GM18502 (cell line): ENCODE results near the gene KCNH4.
A peak's percentile ranks its signal among the peaks of the same experiment; 100 is the strongest.
"Not testable (repeated sequence)": the region's sequence is repeated elsewhere in the genome, so short reads cannot be mapped to it uniquely, and the experiment has no call there.

Experiments used
- ATAC-seq: cut with Tn5 transposase; IDR thresholded peaks from one replicate; pipeline ENCODE4 v1.9.1; 2021; ENCODE audit warnings: mild to moderate bottlenecking; ENCODE audit not compliant: unreplicated experiment, poor library complexity

KCNH4 gene

DNA sequence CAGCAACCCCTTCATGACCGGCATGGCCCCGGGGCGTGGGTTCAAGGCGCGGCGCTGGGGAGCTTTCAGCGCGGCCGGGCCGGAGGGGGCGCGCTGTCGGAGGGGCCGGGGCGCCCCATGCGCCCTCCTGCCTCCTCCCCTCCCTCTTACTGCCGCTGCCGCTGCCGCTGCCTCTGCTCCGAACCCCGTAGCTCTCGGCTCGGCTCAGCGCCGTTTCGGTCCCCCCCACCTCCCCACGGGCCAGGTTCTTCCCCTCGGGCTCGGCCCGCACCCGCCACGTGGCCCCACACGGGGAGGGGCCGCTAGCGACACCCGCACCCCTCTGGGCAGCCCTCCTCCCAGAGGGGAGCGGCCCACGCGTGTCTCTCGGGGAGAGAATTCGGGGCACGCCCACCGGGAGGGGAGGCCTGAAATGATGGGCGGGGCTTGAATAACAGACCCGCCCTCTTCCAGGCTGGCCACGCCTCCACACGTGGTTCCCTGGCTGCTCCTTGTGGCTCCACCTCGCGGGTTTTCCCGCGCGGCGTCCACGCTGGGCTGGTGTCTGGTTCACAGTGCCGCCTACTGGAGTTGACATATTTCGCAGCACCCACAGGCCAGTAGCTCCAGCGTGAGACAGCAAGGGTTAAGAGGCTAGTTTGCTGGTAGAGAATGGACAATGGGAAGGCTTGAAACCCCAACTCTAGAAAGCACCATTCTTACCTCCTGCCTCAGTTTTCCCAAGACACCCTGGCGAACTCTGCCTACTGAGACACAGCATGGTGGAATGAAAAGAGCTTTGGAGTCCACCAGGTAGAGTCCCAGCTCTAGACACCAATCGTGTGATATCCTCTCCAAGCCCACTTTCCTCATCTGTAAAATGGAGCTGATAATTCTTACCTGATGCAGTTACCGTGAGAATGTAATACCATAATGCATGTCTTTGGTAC is at the start of gene KCNH4:
TSS of gene KCNH4 (minus strand) at position 221 of the 929 bp plus-strand sequence. CDS start at position 24, 197 bp downstream.
- ATAC-seq: peak; percentile 43

DNA sequence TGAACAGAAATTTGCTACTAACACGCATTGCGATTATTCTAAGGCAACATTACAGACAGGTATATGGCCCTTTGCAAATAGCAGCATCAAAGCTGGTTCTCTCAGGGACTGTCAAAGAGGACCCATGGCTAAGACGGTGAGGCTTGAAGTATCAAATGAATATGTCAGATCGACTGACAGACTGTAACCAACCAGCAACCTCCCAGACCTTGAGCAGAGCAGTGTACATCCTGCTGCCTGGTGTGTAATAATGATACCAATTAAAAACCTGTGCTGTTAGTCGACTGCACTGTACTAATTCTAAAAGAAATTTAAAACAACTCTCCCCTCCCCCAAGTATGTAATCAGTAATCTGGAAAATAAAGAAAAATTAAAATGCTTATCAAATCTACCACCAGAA is 49.3 kb upstream of the KCNH4 start:
- no peak for ATAC-seq

DNA sequence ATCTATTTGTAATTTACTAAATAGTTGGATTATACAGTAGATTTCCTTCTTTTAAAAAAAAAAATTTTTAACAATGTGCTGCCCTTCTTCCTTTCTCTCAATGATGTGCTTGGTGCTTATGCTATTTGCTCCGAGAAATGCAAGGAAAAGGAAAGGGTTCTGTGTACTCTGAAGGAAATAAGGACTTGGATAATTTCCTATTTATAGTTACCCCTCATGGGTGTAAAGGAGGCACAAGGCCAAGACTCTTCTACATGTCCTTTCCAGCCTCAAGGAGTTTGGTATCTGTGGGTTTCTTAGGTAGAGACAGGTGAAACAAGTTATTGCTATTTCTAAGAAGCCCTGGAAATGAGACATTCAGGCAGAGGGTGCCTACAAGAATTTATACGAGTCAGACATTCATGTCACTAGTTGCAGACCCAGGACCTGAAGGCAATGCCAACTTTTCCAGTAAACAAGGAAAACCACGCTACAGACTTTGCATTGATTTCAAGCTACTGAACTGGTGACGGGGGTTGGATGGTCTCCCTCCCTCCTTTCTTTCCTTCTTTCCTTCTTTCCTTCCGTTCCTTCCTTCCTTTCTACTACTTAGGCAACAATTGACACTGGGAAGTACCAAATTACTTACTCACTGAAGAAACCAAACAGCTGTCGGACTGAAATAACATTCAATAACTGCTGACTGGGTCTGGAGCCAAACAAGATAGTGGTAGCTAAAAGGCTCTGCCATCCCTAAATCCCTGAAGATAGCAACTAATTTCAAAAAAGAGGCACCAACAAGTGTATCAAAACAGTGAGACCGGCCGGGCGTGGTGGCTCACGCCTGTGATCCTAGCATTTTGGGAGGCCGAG is 47.1 kb upstream of the KCNH4 start:
- ATAC-seq: no peak

GRCh38 chr17:42225646-42226045 is 44.7 kb upstream of the KCNH4 start:
- no peak for ATAC-seq

DNA sequence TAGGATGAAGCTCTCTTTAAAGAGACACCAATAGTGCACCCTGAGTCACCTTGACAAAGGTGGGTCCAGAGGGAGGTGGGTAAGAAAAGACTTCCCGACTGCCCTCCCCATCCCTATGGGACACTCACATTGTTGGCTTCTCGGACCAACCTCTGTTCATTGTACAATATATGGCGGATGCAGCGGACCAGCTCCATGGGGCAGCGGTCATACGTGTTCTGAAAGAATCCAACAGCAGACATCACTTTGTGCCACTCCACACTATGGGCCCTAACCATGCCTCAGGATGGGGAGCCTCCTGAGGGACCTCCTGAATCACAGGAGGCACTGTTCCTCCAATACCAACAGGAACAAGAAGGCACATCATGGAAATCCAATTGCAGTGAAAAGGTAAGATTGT is 43.7 kb upstream of the KCNH4 start:
- no peak for ATAC-seq

DNA sequence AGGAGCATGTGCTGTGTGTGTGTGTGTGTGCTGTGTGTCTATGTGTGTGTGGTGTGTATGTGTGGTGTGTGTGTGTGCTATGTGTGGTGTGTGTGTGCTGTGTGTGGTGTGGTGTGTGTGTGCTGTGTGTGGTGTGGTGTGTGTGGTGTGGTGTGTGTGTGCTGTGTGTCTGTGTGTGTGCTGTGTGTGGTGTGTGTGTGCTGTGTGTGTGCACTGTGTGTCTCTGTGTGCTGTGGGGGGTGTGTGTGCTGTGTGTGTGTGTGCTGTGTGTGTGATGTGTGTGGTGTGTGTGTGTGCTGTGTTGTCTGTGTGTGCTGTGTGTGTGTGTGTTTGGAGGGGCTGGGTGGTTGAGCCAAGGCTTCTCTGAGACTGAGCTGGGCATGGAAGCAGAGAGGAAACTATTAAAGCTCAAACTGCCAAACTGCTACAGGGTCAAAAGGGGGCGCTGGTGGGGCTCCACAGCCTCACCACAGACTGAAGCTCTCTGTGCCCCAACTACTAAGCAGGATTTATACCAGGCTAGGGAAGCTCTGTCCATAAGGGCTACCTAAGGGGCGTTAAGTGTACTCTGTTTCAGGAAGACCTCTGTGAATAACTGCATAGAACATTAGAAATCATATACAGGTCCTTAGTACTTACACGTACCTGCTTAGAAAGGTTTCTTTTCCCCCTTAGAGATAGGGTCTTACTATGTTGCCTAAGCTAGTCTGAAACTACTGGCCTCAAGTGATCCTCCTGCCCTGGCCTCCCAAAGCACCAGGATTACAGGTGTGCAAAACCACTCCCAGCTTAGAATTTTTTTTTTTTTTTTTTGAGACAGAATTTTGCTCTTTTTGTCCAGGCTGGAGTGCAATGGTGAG is 41.2 kb upstream of the KCNH4 start:
- ATAC-seq: no peak

DNA sequence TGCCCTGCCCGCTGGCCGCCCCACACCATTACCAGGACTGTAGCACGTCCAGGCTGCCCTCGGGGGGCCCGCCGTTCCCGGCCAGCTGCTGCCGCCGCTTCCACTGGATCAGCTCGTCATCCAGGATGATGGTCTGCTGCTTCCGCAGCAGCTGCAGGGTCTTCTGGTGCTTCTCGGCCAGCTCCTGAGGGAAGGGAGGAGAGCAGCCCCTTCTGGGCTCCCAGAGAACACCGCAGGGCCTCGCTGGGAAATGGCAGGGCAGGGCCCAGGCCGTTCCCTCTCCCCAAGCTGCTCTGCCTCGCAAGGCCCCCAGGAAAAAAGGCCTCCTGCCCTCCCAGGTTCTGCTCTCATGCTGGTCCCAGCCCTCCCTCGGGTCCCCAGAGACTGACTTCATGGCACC is 38.3 kb upstream of the KCNH4 start:
- not testable (repeated sequence) for ATAC-seq

DNA sequence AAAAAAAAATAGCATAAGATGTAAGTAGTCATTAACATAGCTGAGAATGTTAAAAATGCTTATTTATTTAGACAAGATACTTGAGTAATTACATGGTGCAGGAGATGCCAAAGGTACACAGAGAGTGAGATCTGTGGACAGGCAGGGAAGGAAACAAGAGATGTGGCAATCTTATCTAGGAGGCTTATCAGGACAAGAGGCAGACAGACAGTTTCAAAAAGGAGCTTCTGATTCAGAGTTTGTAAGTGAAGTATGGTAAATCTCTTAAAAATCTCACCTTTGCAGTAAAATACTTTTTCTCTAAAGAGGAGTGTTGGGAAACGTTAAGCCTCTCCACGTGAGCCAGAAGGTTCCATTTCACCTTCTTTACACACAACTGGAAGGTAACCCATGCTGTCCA is 33.2 kb upstream of the KCNH4 start:
- no peak for ATAC-seq

- no peak for ATAC-seq
Measured at GRCh38 chr17:42212382-42212781, 31.4 kb upstream of the KCNH4 start.

GRCh38 chr17:42211921-42212341 is 31.0 kb upstream of the KCNH4 start:
- ATAC-seq: not testable (repeated sequence)

DNA sequence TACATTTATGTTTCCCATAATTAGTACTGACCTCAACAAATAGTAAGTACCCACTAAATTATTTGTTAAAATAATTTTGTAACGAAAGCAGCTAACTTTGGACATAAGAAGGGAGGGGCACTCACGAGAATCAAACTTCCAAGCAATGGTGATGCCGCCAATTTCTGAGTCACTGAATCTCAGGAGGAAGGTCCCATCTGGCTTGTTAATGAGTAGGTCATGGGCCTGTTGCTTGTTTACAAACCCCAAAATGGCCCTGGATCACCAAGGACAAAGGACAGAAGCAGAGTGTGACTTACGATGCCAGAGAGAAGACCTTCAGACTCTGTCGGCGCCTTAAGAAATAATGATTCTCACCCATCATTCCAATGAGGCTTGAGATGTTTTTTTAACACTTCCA is 29.1 kb upstream of the KCNH4 start:
- no peak for ATAC-seq

DNA sequence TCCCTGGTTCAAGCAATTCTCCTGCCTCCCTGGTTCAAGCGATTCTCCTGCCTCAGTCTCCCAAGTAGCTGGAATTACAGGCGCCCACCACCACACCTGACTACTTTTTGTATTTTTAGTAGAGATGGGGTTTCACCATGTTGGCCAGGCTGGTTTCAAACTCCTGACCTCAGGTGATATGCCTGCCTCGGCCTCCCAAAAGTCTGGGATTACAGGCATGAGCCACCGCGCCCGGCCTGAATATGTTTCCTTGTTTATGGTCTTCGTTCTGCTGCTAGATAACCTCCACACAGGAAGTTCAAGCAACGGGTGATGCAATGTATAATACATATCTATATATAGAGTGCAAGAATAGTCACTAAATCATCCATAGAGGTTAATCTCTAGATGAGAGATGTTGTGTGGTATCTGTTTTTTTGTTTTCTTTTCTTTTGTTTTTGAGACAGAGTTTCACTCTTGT is 25.2 kb upstream of the KCNH4 start:
- ATAC-seq: not testable (repeated sequence)

DNA sequence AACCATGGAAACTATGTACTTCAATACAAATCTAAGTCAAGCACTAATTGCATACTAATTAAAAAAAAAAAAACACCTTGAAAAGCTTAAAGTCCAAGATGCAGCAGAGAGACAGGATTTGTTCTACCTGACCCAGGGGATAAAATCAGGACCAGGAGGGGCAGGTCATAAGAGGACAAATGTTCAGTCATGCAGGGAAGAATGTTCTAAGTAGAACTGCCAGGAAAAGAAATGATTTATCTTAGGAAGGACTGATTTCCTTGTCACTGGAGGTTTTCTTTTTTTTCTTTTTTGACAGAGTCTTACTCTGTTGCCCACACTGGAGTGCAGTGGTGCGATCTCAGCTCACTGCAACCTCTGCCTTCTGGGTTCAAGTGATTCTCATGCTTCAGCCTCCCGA is 22.4 kb upstream of the KCNH4 start:
- ATAC-seq: no peak

- ATAC-seq: no peak
Measured at GRCh38 chr17:42202696-42203095, 21.8 kb upstream of the KCNH4 start.

DNA sequence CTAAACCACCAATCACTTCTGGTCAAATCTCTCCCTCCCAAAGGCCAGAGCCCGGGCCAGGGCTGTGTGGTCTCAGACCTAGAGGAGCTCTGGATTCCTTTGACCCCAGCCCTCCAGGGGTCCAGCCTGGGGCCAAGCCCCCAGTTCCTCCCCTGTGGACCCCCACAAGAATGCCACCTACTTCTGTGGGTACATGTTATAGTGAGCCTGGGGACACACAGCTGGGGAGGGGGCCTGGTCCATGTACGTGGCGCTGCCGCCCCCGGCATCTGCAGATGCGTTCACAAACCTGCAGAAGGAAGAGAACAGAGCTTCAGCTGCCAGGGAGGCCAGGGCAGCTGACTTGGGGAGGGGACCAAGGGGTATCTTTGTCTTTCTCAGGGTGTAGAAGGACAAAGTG is 21.2 kb upstream of the KCNH4 start:
- no peak for ATAC-seq

DNA sequence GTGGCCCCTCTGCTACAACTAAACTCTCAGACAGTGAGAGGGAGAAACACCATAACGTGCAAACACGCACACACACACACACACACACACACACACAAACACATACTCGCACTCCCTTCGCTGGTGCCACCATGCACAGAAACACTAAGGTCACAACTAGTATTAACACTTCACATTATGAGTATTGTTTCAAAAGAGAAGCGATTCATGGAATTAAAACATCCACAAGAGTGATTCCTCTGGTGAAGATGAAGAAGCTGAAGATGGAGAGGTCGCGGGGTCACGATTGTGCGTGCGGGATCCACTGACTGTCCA is 20.5 kb upstream of the KCNH4 start:
- ATAC-seq: no peak

DNA sequence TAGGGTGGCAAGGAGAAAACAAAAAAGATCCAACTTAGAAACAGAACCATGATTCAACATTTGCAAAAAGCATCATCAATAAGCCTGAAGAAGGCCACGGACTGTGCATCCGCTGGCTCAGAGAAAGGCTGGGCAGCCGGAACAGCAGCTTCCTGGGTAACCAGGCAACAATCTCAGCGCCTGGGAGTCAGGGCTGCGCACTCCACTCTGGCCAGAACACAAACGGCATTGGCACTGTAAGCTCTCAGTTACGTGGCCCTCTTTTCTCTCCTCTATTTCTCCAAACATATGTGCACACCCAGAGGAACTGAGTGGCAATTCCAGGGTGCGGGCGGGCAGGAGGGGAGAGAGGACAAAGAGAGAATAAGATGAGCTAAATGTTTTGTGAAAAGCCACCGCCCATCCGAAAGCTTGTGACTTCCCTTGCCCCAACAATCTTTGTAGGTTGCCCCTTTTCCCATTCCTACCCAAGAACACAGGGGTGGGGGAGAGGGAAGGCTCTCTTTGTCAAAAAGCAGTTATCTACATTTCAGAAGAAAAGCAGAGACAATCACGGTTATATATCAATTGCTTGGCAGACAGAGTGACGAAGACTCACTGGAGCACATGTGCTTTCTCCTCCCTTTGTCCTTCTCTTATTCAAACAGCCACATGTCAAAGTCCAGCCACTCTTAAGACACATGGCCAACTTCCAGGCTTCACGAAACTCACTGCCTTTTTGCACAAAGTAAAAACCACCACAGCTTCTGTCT is 19.9 kb upstream of the KCNH4 start:
- ATAC-seq: no peak

- ATAC-seq: no peak
Measured at GRCh38 chr17:42199416-42200011, 18.6 kb upstream of the KCNH4 start.

DNA sequence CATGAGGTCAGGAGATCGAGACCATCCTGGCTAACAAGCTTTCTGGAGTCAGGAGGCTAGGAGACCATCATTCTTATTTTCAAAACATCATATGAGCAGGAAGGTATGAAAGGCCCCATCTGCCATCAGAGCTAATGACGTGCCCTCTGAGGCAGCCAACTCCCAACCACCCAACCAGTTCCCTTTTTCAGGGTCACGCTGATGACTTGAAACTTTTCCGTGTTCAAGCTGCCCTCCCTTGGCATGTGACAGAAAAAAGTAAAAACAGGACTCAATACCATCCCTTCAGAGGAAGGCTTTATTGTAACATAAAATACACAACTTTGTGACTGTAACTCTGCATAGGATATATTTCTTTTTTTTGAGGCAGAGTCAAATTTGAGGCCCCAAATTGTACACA is 18.0 kb upstream of the KCNH4 start:
- no peak for ATAC-seq
